Keratinocyte (primary cell): ENCODE data around the gene SLC31A2.

Source experiments
- EZH2 ChIP-seq: IDR thresholded peaks from one replicate; pipeline ENCODE4 v1.6.1; 2012; ENCODE audit warnings: inconsistent platforms, mild to moderate bottlenecking, low read length, moderate library complexity
- TF ChIP-seq, protein P1 (sequence below), 3 experiments: IDR thresholded peaks in 1 of 3; conservative IDR thresholded peaks in 1 of 3; optimal IDR thresholded peaks in 1 of 3; 2 replicates in 2 of 3; 3 replicates in 1 of 3; pipeline versions ENCODE3 to v1.5.1; 2011; ENCODE audit warnings: low read length in 3 of 3, mild to moderate bottlenecking in 3 of 3, moderate library complexity in 2 of 3, control low read depth in 1 of 3, inconsistent platforms in 1 of 3; ENCODE audit not compliant: insufficient read depth in 2 of 3; ENCODE audit errors: extremely low read depth in 1 of 3

- no peak for TF ChIP-seq EZH2
- TF ChIP-seq, protein P1, sequence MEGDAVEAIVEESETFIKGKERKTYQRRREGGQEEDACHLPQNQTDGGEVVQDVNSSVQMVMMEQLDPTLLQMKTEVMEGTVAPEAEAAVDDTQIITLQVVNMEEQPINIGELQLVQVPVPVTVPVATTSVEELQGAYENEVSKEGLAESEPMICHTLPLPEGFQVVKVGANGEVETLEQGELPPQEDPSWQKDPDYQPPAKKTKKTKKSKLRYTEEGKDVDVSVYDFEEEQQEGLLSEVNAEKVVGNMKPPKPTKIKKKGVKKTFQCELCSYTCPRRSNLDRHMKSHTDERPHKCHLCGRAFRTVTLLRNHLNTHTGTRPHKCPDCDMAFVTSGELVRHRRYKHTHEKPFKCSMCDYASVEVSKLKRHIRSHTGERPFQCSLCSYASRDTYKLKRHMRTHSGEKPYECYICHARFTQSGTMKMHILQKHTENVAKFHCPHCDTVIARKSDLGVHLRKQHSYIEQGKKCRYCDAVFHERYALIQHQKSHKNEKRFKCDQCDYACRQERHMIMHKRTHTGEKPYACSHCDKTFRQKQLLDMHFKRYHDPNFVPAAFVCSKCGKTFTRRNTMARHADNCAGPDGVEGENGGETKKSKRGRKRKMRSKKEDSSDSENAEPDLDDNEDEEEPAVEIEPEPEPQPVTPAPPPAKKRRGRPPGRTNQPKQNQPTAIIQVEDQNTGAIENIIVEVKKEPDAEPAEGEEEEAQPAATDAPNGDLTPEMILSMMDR (optimal IDR thresholded peaks at IDR 0.05 in 1 of 3, IDR thresholded peaks at IDR 0.05 in 1 of 3, conservative IDR thresholded peaks at IDR 0.05 in 1 of 3; ENCODE audit: extremely low read depth in 1 of 3, insufficient read depth in 2 of 3, low read length in 3 of 3) = no peak
Measured at GRCh38 chr9:113163001-113163400, 12.2 kb downstream of the SLC31A2 start.
